Calu3 (cell line): Measurements from ENCODE around the gene VAV1. TPM values are rescaled to one million over a fixed set of nuclear protein-coding genes. Genes with fewer than 3 reads are reported as not detected.

Experiments
- BruUV-seq: library from RNA; stranded (reverse); fragments of 400-500 nt; replicated peaks from 2 replicates; lab custom pipeline; 2021; lab: Mats Ljungman, UMichigan
- CTCF ChIA-PET: fragments of 300-600 bp; sonication (Branson Sonifier 250); formaldehyde crosslinking; loops from one replicate; lab custom pipeline; 2022; ENCODE audit warnings: antibody characterized with exemption; lab: Charles Lee
- DNase-seq: peaks from one replicate; pipeline ENCODE4 v3.0.0; 2022
- H3K27ac Mint-ChIP-seq: one replicate; pipeline ENCODE4 v1.8.0; 2022; ENCODE audit warnings: mixed read lengths; ENCODE audit not compliant: unreplicated experiment
- H3K27me3 Mint-ChIP-seq: one replicate; pipeline ENCODE4 v1.8.0; 2022; ENCODE audit warnings: mixed read lengths; ENCODE audit not compliant: unreplicated experiment
- H3K36me3 Mint-ChIP-seq: one replicate; pipeline ENCODE4 v1.8.0; 2022; ENCODE audit warnings: mild to moderate bottlenecking, moderate library complexity, mixed read lengths; ENCODE audit not compliant: insufficient read depth, unreplicated experiment
- H3K4me1 Mint-ChIP-seq: one replicate; pipeline ENCODE4 v1.8.0; 2022; ENCODE audit warnings: mild to moderate bottlenecking, low read depth, mixed read lengths; ENCODE audit not compliant: unreplicated experiment
- H3K4me3 Mint-ChIP-seq: one replicate; pipeline ENCODE4 v1.8.0; 2022; ENCODE audit warnings: mild to moderate bottlenecking, low read depth, moderate library complexity, mixed read lengths; ENCODE audit not compliant: unreplicated experiment
- H3K9me3 Mint-ChIP-seq: one replicate; pipeline ENCODE4 v1.8.0; 2022; ENCODE audit warnings: low read depth, mixed read lengths; ENCODE audit not compliant: unreplicated experiment
- intact Hi-C: fragments of 100-400 bp; cut with micrococcal nuclease; formaldehyde crosslinking; loops from one replicate; pipeline ENCODE4 v1.10.0; 2022; ENCODE audit not compliant: unreplicated experiment
- total RNA-seq: library from RNA; stranded (reverse); gene quantifications from 2 replicates; pipeline ENCODE4 v1.2.3, GENCODE V29; 2022
- TF ChIP-seq, protein P1 (sequence below): fragments of 200-600 bp; IDR thresholded peaks from one replicate; pipeline ENCODE4 v1.8.0; 2022; ENCODE audit warnings: antibody characterized with exemption; ENCODE audit not compliant: unreplicated experiment

VAV1 gene
- total RNA-seq, 1 experiment from 2014 or later: 0.28 TPM

DNA sequence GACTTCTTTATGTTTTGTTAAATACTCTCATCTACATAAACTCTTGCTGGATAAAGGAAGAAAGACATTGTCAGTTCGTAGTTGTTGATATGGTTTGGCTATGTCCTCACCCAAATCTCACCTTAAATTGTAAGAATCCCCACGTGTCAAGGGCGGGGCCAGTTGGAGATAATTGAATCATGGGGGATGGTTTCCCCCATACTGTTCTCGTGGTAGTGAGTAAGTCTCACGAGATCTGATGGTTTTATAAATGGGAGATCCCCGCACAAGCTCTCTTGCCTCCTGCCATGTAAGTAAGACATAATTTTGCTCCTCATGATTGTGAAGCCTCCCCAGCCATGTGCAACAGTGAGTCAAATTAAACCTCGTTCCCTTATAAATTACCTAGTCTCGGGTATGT is 118.4 kb downstream of the VAV1 start:
- no peak overlapping the region for H3K4me3 Mint-ChIP-seq
- no peak overlapping the region for H3K27ac Mint-ChIP-seq
- no peaks in the 10 kb centered on the region for H3K36me3 Mint-ChIP-seq
- peaks cover 6% of the 10 kb centered on the region for H3K9me3 Mint-ChIP-seq
- no peak for DNase-seq
- H3K27me3 Mint-ChIP-seq: peaks cover 84% of the 10 kb centered on the region
- H3K4me1 Mint-ChIP-seq: no peaks in the 10 kb centered on the region
- TF ChIP-seq, protein P1, sequence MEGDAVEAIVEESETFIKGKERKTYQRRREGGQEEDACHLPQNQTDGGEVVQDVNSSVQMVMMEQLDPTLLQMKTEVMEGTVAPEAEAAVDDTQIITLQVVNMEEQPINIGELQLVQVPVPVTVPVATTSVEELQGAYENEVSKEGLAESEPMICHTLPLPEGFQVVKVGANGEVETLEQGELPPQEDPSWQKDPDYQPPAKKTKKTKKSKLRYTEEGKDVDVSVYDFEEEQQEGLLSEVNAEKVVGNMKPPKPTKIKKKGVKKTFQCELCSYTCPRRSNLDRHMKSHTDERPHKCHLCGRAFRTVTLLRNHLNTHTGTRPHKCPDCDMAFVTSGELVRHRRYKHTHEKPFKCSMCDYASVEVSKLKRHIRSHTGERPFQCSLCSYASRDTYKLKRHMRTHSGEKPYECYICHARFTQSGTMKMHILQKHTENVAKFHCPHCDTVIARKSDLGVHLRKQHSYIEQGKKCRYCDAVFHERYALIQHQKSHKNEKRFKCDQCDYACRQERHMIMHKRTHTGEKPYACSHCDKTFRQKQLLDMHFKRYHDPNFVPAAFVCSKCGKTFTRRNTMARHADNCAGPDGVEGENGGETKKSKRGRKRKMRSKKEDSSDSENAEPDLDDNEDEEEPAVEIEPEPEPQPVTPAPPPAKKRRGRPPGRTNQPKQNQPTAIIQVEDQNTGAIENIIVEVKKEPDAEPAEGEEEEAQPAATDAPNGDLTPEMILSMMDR: no peak
- CTCF ChIA-PET: interaction anchor here (0.6 kb wide), 1 partner anchor 624 kb away, joined by 3 read pairs; no protein-coding TSS in a partner anchor
- BruUV-seq: no TSS peak
- intact Hi-C loops: no loop called here

DNA sequence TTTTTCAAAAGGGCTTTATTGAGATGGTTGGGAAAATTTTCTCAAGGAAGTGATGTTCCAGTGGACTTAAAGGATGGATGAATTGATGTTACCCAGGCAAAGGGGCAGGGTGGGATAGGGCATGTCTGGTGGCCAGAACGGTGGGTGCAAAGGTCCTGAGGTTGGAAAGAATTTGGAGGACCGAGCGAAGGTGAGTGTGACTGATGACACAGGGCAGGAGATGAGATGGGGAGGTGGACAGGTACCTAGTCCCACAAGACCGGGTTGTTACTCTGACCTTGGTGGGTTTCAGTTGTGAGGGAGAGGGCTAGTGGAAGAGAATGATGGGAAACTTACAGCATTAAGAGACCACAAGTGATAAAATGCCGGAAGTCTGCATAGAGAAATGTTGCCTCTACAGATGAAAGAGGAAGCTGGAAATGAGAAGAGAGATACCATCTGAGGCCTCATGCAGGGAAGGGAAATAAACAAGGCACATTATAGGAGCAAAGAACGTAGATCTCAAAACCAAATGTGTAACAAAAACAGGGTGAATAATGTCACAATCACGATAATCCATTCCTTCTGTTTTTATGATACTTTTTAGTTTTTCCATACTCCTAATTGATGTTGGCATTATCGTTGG is 119.4 kb downstream of the VAV1 start:
- intact Hi-C loops: no loop called here
- Mint-ChIP-seq H3K4me3 (no peak overlapping the region), H3K4me1 (no peaks in the 10 kb centered on the region), H3K36me3 (no peaks in the 10 kb centered on the region), H3K27me3 (peaks cover 87% of the 10 kb centered on the region), H3K9me3 (peaks cover 8% of the 10 kb centered on the region), H3K27ac (no peak overlapping the region)
- no peak for DNase-seq
- CTCF ChIA-PET: interaction anchor here (0.7 kb wide), 1 partner anchor 103 kb away, joined by 3 read pairs; no protein-coding TSS in a partner anchor
- BruUV-seq: no TSS peak
- TF ChIP-seq, protein P1: no peak

DNA sequence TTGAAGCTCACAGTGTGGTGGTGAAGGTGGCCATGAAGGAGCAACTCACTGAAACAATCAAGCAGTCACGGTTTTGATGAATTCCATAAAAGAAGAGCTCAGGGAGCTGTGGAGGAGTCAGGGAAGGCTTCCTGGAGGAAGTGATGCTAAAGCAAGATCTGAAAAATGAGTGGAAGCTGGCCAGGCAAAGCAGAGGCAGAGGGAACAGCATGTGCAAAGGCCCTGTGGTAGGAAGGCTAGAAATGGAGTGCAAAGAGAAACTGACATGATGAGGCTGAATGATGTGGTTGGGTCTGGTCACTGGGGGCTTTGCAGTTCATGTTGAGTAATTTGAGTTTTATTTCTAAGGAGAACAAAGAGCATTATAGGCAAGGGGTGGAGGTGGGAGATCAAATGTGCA is 121.8 kb downstream of the VAV1 start:
- Mint-ChIP-seq H3K4me3 (no peak overlapping the region), H3K36me3 (no peaks in the 10 kb centered on the region), H3K4me1 (no peaks in the 10 kb centered on the region), H3K27me3 (peaks cover 77% of the 10 kb centered on the region), H3K27ac (no peak overlapping the region), H3K9me3 (peaks cover 7% of the 10 kb centered on the region)
- TF ChIP-seq, protein P1: no peak
- CTCF ChIA-PET: no interaction called here
- no peak for DNase-seq
- intact Hi-C loops: no loop called here
- no TSS peak for BruUV-seq

DNA sequence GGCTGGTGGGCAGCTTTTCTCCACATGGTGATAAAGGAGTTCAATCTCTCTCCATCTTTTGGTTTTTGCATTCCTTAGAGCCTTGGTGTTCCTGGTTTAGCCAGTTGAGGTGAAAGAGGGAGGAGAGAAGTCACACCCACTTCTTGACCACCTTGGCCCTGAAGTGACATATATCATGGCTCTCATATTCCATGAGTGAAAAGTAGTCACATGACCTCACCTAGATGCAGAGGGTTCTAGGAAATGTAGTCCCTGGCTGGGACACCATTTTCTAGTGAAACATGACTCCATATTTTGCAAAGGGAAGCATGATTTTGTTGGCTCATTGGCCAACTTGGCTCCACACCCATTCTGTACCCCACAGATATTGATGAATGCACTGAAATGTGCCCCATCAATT is 130.9 kb downstream of the VAV1 start:
- no TSS peak for BruUV-seq
- H3K27ac Mint-ChIP-seq: no peak overlapping the region
- H3K36me3 Mint-ChIP-seq: no peaks in the 10 kb centered on the region
- TF ChIP-seq, protein P1: no peak
- H3K4me1 Mint-ChIP-seq: no peaks in the 10 kb centered on the region
- no peak overlapping the region for H3K4me3 Mint-ChIP-seq
- H3K27me3 Mint-ChIP-seq: peaks cover 12% of the 10 kb centered on the region
- no peak for DNase-seq
- CTCF ChIA-PET: no interaction called here
- peaks cover 5% of the 10 kb centered on the region for H3K9me3 Mint-ChIP-seq
- intact Hi-C loops: no loop called here
